ENCODE measurements around the gene PLXNA4. TPM values are rescaled to one million over a fixed set of nuclear protein-coding genes. Genes with fewer than 3 reads are reported as not detected.

The PLXNA4 gene
- total RNA-seq, 4 donors from 2014 or later: 1.1 to 2.8 (median 1.4) TPM

- in situ Hi-C loops (cut with MboI; ENCODE audit: low pct_ligation_motif_present in 1 of 4, low pct_unique_long_range_greater_than_20kb in 1 of 4, low sequenced_read_pairs in 3 of 4): no loop called here
- Histone ChIP-seq H3K4me1 (no peaks in the 10 kb centered on the region), H3K27me3 (no peaks in the 10 kb centered on the region), H3K4me3 (no peak overlapping the region), H3K27ac (no peak overlapping the region), H3K9me3 (no peaks in the 10 kb centered on the region), H3K36me3 (no peaks in the 10 kb centered on the region)
- no peak for TF ChIP-seq POLR2AphosphoS5 (IDR thresholded peaks at IDR 0.05)
- TF ChIP-seq CTCF (IDR thresholded peaks at IDR 0.05): no peak
- TF ChIP-seq POLR2A (IDR thresholded peaks at IDR 0.05): no peak
- TF ChIP-seq EP300 (IDR thresholded peaks at IDR 0.05; ENCODE audit: low read depth): no peak
- DNase-seq: no peak
- intact Hi-C loops (cut with DNase I; ENCODE audit: low total_unique reads): no loop called here
Observed at GRCh38 chr7:132205509-132205908, 370.8 kb downstream of the PLXNA4 start.

GRCh38 chr7:132203021-132203420 lies 373.2 kb downstream of the PLXNA4 start:
- H3K27me3 ChIP-seq: no peaks in the 10 kb centered on the region
- H3K36me3 ChIP-seq: no peaks in the 10 kb centered on the region
- H3K27ac ChIP-seq: no peak overlapping the region
- TF ChIP-seq CTCF (IDR thresholded peaks at IDR 0.05) (no peak), POLR2AphosphoS5 (IDR thresholded peaks at IDR 0.05) (no peak), EP300 (IDR thresholded peaks at IDR 0.05; ENCODE audit: low read depth) (no peak), POLR2A (IDR thresholded peaks at IDR 0.05) (no peak)
- intact Hi-C loops (cut with DNase I; ENCODE audit: low total_unique reads): no loop called here
- DNase-seq: no peak
- 70 to 85% methylated on average over 2 to 7 of the region's 7 CpGs for WGBS, 2 donors (ENCODE audit: low coverage in 1 of 2)
- H3K4me3 ChIP-seq: no peak overlapping the region
- in situ Hi-C loops (cut with MboI; ENCODE audit: low pct_ligation_motif_present in 1 of 4, low pct_unique_long_range_greater_than_20kb in 1 of 4, low sequenced_read_pairs in 3 of 4): no loop called here
- no peaks in the 10 kb centered on the region for H3K4me1 ChIP-seq
- no peaks in the 10 kb centered on the region for H3K9me3 ChIP-seq

- Histone ChIP-seq H3K27me3 (no peaks in the 10 kb centered on the region), H3K36me3 (no peaks in the 10 kb centered on the region), H3K4me3 (no peak overlapping the region), H3K9me3 (no peaks in the 10 kb centered on the region), H3K27ac (no peak overlapping the region), H3K4me1 (no peaks in the 10 kb centered on the region)
- in situ Hi-C loops (cut with MboI; ENCODE audit: low pct_ligation_motif_present in 1 of 4, low pct_unique_long_range_greater_than_20kb in 1 of 4, low sequenced_read_pairs in 3 of 4): no loop called here
- WGBS, 2 donors (ENCODE audit: low coverage in 1 of 2): 84 to 100% methylated on average over 1 to 9 of the region's 9 CpGs
- intact Hi-C loops (cut with DNase I; ENCODE audit: low total_unique reads): no loop called here
- no peak for DNase-seq
- no peak for TF ChIP-seq POLR2AphosphoS5 (IDR thresholded peaks at IDR 0.05)
- no peak for TF ChIP-seq EP300 (IDR thresholded peaks at IDR 0.05; ENCODE audit: low read depth)
- no peak for TF ChIP-seq POLR2A (IDR thresholded peaks at IDR 0.05)
- no peak for TF ChIP-seq CTCF (IDR thresholded peaks at IDR 0.05)
Observed at GRCh38 chr7:132202541-132202940, 373.7 kb downstream of the PLXNA4 start.

GRCh38 chr7:132200141-132200540 lies 376.1 kb downstream of the PLXNA4 start:
- Histone ChIP-seq H3K27ac (no peak overlapping the region), H3K36me3 (no peaks in the 10 kb centered on the region), H3K27me3 (no peaks in the 10 kb centered on the region), H3K4me1 (no peaks in the 10 kb centered on the region), H3K9me3 (no peaks in the 10 kb centered on the region), H3K4me3 (no peak overlapping the region)
- WGBS, 2 donors (ENCODE audit: low coverage in 1 of 2): 20 to 85% methylated on average over 1 to 4 of the region's 4 CpGs
- intact Hi-C loops (cut with DNase I; ENCODE audit: low total_unique reads) (no loop called here), in situ Hi-C loops (cut with MboI; ENCODE audit: low pct_ligation_motif_present in 1 of 4, low pct_unique_long_range_greater_than_20kb in 1 of 4, low sequenced_read_pairs in 3 of 4) (no loop called here)
- DNase-seq: no peak
- TF ChIP-seq POLR2AphosphoS5 (IDR thresholded peaks at IDR 0.05) (no peak), POLR2A (IDR thresholded peaks at IDR 0.05) (no peak), CTCF (IDR thresholded peaks at IDR 0.05) (no peak), EP300 (IDR thresholded peaks at IDR 0.05; ENCODE audit: low read depth) (no peak)
